Common myeloid progenitor, CD34-positive (primary cell): Measurements from ENCODE around the gene ZNG1C.
A peak's percentile ranks its signal among the peaks of the same experiment; 100 is the strongest.
"Not testable (repeated sequence)": the region's sequence is repeated elsewhere in the genome, so short reads cannot be mapped to it uniquely, and the experiment has no call there.

Experiments
- CTCF ChIA-PET: fragments of 350-600 bp; sonication (Branson Sonifier 250); formaldehyde crosslinking; loops from one replicate; lab custom pipeline; 2021; ENCODE audit warnings: antibody characterized with exemption; lab: Charles Lee
- POLR2A ChIA-PET: fragments of 350-600 bp; sonication (Branson Sonifier 250); formaldehyde crosslinking; loops from one replicate; lab custom pipeline; 2021; ENCODE audit warnings: antibody characterized with exemption; lab: Charles Lee
- DNase-seq, 3 donors: peaks; one replicate each; pipeline versions ENCODE4 v3.0.0 to v3.0.0-alpha.2; 2013
- H3K27ac ChIP-seq, 2 experiments: 1 replicate in 1 of 2; 2 replicates in 1 of 2; pipeline ENCODE4 v1.7.0; 2013; ENCODE audit warnings: inconsistent platforms in 2 of 2, low read length in 2 of 2, mild to moderate bottlenecking in 2 of 2, low read depth in 1 of 2, moderate library complexity in 1 of 2; ENCODE audit not compliant: severe bottlenecking in 2 of 2, insufficient read depth in 1 of 2, poor library complexity in 1 of 2
- H3K27me3 ChIP-seq, 5 experiments: replicated peaks in 2 of 5; 1 replicate in 3 of 5; 2 replicates in 2 of 5; pipeline versions ENCODE4 v1.6.1 to v1.7.0; 2013; ENCODE audit warnings: low read length in 4 of 5, mild to moderate bottlenecking in 2 of 5, moderate library complexity in 2 of 5, inconsistent platforms in 1 of 5; ENCODE audit not compliant: insufficient read depth in 5 of 5, control insufficient read depth in 4 of 5
- H3K36me3 ChIP-seq, 4 experiments: 1 replicate in 2 of 4; 2 replicates in 2 of 4; pipeline versions ENCODE4 v1.6.1 to v1.7.0; 2013; ENCODE audit warnings: low read length in 3 of 4, control low read depth in 1 of 4, mild to moderate bottlenecking in 1 of 4; ENCODE audit not compliant: control insufficient read depth in 4 of 4, insufficient read depth in 4 of 4
- H3K4me1 ChIP-seq, 4 experiments: 1 replicate in 3 of 4; 2 replicates in 1 of 4; pipeline versions ENCODE4 v1.6.1 to v1.7.1; 2013; ENCODE audit warnings: low read length in 3 of 4, mild to moderate bottlenecking in 3 of 4, control low read depth in 1 of 4, inconsistent platforms in 1 of 4, moderate library complexity in 1 of 4; ENCODE audit not compliant: control insufficient read depth in 4 of 4, insufficient read depth in 4 of 4; ENCODE audit errors: control extremely low read depth in 1 of 4
- H3K4me3 ChIP-seq, 7 experiments: 1 replicate in 4 of 7; 2 replicates in 3 of 7; pipeline versions ENCODE4 v1.5.1 to v1.7.0; 2013; ENCODE audit warnings: mild to moderate bottlenecking in 7 of 7, low read length in 6 of 7, moderate library complexity in 6 of 7, inconsistent platforms in 2 of 7, low read depth in 2 of 7, control low read depth in 1 of 7; ENCODE audit not compliant: insufficient read depth in 4 of 7, control insufficient read depth in 1 of 7; ENCODE audit errors: extremely low read depth in 1 of 7
- H3K9me3 ChIP-seq, 5 experiments: 1 replicate in 4 of 5; 2 replicates in 1 of 5; pipeline versions ENCODE4 v1.6.1 to v1.7.1; 2013; ENCODE audit warnings: low read length in 4 of 5, mild to moderate bottlenecking in 2 of 5, inconsistent platforms in 1 of 5, low read depth in 1 of 5, moderate library complexity in 1 of 5; ENCODE audit not compliant: control insufficient read depth in 4 of 5, insufficient read depth in 2 of 5; ENCODE audit errors: control extremely low read depth in 1 of 5
- WGBS: methylation state at CpG from one replicate; pipeline ENCODE4 v1.1.5; 2013; ENCODE audit not compliant: insufficient coverage; 5-methylcytosine and 5-hydroxymethylcytosine counted together

ZNG1C gene

DNA sequence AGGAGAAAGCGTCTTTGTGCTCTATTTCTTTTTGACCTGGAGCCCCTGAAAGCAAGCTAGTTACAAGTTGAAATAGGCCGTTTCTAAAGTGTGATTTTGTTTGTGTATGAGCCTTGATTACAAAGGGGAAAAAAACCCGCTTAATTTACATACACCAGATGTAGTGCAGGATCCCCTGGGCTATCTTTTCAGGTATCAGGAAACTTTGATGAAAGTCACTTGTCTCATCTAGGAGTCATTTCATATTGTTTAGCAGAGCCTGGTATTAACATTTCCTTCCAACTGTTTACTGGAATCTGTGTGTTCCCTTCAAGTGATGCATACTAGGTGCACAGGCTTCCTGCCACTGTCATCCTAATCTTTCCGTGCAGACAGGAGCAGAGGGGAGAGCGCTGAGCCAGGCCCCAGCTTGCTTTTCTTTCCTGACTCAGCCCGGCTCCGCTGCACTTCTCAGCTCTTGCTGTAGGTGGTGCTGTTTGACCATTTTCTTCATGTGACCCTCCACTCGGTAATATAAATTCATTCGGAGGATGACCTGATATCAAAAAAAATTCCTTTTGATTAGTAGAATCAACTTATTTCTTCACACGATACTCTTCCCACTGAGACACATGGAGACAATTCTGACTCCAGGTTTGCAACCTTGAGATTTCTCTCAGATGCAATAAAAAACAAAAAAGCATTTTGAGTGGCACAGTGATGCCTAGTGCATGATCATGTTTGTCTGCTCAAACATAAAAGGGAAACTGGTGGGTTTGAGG lies 100.7 kb downstream of the ZNG1C start:
- H3K9me3 ChIP-seq, H3K4me1 ChIP-seq, DNase-seq, H3K36me3 ChIP-seq, POLR2A ChIA-PET, H3K27ac ChIP-seq, H3K27me3 ChIP-seq: not testable (repeated sequence)
- no CpG with 5 or more reads among the region's 10 CpGs for WGBS
- peak overlapping the region in 1 of 7 experiments; percentile 23 for H3K4me3 ChIP-seq
- CTCF ChIA-PET = interaction anchor here (1.2 kb wide), 1 partner anchor 226 kb away, joined by 8 read pairs; no protein-coding TSS in a partner anchor

DNA sequence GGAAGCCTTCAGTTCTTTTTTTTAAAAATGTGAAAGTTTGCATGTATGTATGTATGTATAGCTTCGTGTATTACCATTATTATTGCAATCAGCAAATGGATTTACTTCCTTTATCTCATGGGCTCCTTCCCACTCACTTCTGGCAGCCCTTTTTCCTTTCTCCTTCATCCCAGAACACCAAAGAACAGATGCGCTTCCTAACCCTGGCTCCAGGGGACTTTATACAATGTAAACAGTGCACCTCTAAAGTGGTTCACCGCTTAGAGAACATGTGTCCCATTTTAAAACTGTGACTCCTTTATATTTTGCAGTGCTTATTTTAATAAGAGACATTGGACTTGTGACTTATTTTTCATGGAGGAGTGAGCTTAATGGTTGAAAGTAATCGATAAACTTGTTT lies 101.5 kb downstream of the ZNG1C start:
- H3K4me3 ChIP-seq, POLR2A ChIA-PET, DNase-seq, H3K36me3 ChIP-seq, H3K9me3 ChIP-seq, H3K27me3 ChIP-seq, H3K4me1 ChIP-seq, H3K27ac ChIP-seq: not testable (repeated sequence)
- WGBS = 83% methylated on average over 1 of the region's 4 CpGs
- CTCF ChIA-PET = interaction anchor here (0.6 to 1.2 kb wide), 3 partner anchors 225 to 1202 kb away, joined by 3 to 8 read pairs (median 4); no protein-coding TSS in a partner anchor

DNA sequence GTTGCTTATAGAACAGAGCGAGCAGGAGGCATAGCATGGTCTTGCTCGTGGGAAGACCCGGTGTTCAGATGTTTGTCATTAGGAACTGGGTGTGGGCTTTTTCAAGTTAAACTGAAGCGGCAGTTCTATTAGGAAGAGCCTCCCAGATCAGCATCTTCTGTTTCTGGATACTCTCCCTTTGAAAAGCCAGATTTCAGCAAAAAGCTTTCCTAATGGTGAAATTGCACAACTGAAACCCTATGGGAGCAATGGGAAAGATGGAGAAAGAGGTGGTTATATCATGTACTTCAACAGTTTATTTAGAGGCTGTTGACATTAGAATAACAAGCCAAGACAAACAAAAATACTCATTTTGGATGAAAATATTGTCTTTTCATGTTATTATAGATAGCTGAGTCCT lies 102.2 kb downstream of the ZNG1C start:
- H3K36me3 ChIP-seq, POLR2A ChIA-PET, H3K9me3 ChIP-seq, H3K4me1 ChIP-seq, DNase-seq, H3K27ac ChIP-seq, CTCF ChIA-PET, H3K4me3 ChIP-seq, H3K27me3 ChIP-seq: not testable (repeated sequence)
- WGBS = 100% methylated on average over 1 of the region's 4 CpGs
